TTC549 (cell line): ENCODE measurements around the gene DLG2.

Source experiments
- FAIRE-seq: peaks from 2 replicates; lab custom pipeline; 2012; peaks lifted over from hg19 to GRCh38; lab: Jason Lieb, UNC

The DLG2 gene

DNA sequence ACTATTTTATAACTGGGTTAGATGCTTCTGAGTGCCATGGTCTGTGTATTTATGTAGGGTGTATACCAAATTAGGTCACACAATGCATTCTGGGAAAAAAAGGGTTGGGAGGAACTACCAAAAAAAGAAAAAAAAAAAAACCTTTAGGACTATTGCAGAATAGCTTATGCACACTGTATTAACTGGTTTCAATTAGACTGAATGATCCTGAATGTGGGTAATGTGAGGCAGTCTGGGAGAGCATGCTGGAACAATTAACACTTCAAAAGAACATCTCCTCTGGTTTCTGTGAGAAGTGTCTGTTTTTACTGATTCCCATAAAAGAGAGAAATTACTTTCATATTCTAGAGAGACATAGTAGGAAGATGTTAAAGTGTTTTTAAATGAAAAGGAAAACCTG, 521.3 kb downstream of the DLG2 start:
- no peak for FAIRE-seq

DNA sequence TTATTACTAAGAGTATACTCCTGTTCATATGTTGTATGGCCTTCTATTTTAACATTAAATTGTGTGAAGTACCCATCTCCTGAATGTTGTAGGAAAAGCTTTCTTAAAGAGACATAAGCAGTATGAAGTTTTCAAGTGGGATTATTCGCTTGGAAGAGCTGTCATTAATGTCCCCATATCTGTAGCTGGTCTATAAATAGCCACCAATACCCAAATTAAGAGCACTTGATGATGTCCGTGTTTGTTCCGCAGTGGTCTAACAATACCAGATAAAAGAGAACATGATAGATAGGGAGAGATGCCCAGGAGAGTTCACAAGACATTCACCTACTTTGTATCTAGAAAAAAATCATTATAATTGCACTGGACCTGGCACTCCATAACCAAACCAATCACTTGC, 527.6 kb downstream of the DLG2 start:
- no peak for FAIRE-seq

DNA sequence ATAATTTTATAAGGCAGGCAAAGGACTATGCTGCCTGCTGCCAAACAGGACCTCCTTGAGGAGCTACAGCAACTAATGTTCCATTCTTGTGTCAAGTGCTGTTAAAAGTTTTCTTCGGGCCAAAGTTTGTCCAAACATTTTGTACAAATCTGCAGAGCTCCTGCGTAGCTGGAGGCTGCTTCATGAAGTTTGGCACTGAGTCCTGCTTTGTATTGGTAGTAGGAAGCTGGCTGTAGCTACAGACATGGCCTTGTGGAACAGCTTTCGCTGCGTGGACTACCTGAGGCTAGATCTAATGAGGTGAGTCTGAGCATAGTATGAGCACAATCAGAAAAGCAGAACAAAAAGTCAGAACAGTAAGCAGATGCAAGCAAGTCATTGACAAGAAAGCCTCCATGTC, 528.1 kb downstream of the DLG2 start:
- FAIRE-seq = no peak

DNA sequence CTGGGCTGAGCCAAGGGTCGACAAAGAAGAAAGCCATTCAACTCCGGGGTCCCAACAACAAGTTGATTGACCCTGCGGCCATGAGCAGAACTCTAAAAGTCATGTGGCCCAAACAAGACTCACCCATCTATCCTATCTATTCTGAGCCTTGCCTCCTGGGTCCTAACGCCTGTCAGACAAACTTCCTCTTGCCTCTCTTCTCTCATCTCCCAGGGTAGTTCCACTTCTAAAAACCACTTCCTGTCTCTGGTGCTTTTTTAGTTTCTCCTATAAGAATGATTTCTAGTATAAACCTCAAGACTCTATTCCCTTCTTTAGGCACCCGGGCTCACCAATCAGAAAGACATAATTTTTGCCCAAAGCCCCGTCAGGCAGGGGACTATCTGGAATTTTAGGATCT, 530.2 kb downstream of the DLG2 start:
- no peak for FAIRE-seq

DNA sequence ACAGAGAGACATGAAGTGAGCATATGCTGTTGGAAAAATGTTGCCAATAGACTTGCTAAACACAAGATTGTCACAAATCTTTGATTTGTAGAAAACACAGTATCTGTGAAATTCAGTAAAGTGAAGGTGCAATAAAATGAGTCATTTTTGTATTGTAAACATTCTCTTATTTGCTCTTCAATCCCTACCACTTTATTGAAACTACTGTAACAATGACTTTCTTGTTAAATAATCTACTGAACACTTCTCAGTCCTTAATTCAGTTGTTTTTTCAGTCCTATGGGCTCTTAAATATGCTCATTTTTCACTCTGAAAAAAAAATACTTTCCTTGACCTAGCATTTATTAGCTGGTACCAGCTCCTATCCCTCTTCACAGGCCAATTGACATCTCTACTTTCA, 531.9 kb downstream of the DLG2 start:
- FAIRE-seq = no peak

DNA sequence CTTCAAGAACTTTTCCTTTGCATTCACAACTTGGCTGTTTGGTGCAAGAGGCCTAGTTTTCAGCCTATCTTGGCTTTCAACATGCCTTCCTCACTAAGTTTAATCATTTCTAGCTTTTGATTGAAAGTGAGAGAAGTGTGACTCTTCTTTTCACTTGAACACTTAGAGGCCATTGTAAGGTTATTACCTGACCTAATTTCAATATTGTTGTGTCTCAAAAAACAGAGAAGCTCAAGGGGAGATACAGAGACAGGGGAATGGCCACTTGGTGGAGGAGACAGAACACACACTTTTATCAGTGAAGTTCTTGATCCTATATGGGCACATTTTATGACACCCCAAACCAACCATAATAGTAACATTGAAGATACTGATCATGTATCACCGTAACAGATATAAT, 532.3 kb downstream of the DLG2 start:
- no peak for FAIRE-seq

DNA sequence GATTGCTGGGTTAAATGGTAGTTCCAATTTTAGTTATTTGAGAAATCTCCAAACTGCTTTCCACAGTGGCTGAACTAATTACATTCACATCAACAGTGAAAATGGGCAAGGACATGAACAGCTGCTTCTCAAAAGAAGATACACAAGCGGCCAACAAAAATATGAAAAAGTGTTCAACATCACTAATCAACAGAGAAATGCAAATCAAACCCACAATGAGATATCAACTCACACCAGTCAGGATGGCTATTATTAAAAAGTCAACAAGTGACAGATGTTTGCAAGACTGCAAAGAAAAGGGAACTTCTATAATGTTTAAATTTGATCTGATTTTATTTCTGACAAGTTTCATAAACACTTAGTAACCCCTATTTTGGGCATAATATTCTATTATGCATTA, 537.5 kb downstream of the DLG2 start:
- no peak for FAIRE-seq

DNA sequence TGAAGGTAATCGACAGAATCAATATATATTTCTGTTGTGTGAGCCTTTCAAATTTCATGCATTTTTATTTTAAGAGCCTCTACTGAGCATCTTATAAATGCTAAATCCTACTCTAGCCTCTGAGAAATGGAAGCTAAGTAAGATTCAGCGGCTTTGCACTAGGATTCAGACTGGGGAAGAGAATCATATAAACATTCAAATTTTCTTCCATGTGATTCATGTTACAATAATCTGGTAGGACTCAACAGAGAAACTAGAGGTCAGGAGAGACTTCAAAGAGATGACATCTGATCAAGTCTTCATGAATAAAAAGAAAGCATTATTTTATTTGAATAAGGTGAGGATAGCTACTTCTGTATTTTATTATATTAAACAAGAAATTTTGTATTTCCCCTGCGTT, 538.9 kb downstream of the DLG2 start:
- FAIRE-seq = no peak

DNA sequence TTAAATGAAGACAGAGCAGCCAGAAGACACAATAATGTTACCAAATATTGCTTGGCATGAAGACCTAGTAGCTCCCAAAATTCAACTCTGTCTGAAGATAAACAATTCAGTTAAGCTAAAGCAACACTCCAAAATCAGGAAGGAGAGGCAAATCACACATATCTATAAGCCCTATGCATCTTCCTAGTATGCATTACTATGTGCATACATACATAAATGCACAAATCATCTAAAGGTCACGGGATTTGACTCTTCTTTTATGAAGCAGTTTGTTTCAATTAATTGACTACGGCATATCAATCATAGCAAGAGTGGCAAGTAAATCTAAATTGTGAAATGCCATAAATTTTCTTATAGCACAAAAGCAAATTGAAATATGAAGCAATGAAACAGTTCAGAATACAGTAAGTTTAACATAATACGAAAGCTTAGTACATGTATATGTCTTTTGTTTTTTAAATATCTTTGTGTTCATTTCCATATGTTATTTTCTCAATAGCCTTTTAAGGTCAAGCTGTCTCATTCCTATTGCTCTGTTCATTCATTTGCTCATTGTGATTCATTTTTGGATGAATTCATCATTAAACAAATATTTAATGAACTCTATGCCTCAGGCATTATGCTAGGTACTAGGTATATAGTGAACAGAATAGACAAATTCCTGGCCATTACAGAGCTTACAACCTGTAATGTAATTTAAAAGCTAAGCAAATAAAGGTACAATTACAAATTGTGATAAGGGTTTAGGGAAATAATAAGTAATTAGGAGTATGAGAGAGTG, 540.5 kb downstream of the DLG2 start:
- FAIRE-seq = no peak

DNA sequence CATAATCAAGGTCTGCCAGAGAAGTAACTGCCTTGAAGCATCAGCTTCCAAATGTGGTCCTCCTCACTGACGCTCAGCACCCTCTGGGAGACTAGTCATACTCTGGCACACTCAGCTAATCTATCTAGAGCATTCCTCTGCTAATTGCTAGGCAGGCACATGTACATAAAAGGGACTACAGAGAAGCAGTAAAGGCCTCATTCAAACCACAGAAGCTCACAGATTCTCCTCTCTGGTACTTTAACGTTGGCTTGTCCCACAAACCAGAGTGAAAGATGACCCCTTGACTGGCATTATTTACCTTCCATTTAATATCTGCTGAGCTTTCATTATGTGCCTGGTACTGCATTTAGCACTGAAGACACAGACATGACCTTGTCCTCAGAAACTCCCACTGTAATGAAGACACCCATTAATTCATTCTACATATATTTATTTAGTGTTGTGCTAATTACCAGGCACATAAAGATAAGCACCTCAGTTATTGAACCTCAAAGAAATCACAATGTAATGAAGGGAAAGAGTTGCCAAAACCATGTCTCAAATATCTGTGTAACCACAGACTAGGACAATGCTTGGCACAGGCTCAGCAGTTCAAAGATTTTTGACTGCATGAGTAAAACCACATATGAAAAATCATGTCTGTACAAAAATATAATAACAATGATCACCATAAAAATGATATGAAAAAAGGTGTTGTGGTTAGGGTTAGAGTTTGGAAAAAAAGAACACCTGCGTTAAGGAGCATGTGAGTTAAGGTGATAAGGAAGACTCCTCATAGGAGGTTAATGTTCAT, 550.4 kb downstream of the DLG2 start:
- FAIRE-seq = no peak

DNA sequence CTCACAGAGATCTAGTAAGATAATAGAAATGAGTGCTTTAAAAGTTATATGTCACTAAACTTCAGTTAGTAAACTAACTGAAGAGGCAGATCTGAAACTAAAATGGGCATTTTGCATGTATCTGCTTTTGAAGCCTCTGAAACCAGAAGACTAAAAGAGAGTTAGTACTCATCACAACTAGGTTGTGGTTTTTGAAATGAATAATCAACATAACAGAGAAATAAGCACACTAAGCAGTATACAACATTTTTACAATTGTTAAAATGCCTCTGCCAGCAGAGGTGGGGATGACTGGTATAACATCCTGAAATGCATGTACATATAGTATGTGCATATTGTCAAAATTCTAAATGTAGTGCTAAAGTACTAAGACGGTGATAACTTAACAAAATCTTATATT, 564.5 kb downstream of the DLG2 start:
- no peak for FAIRE-seq

DNA sequence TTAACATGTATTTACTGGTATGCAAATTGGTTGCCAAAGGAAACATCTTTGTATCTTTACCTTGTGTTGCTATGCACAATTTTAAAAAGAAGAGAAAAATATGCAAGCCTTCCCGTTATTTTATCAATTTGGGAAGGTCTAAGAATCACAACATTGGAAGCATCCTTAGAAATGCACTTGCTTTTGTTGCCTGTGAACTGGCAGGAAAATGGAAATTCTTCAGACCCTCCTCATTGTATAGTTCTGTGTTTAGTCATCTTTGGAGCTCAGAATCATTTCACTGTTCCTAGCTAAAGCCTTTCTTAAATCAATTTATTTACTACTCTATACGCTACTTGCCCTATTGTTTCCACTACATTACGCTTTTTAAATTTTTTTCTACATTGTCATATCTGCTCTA, 574.5 kb downstream of the DLG2 start:
- no peak for FAIRE-seq

DNA sequence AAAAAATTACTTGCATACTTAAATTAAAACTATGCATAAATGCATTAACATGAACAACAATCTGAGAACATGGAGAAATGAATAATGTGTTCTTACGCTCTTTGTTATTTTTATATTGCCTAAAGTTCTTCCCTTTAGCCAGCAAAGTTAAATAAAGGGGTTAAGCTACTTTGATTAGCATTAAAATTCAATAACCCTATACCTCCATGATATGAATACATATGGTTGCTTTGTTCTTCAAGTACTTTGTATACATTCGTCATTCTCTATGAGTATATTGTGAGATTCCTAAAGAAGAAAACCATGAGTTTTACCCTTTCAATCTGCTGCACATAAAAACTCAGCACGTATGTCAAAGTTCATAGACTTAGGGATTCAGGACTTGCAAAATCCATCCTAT, 578.3 kb downstream of the DLG2 start:
- no peak for FAIRE-seq

DNA sequence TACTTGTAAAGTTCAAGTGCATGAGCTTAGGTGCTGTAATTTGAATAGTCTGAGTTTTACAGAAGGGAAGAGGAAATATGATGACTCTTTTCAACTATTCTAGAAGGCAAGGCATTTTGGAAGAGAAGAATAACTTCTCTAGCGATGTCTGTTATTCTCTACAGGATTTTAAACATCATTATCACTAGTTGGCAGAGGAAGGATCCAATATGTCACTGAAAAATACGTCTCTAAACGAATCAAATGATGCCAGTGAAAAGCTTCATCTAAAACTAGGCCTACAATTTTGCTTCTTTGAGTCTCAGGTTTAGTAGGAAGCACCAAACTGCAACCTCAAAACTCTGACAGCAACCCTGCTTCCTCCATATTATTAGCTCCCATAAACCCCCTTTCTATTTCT, 581.4 kb downstream of the DLG2 start:
- FAIRE-seq = no peak

DNA sequence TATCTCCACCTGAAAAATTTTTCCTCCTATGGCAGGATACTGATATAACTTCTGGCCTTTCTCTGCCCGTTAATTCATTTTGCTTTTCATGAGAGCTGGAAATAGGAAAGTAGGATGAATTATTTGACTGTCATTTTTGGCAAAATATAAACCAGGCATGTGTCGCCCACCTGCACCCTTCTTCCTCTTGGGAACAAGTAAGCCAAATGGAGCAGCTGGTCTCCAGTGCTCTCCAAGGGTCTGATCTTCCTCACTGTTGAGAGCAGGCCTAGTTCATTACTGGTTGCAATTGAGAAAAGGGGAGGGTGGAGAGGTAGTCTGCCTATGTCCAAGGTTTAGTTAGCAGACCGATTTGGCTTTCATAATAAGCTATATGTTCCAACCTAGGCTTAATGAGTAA, 582.2 kb downstream of the DLG2 start:
- FAIRE-seq = no peak

DNA sequence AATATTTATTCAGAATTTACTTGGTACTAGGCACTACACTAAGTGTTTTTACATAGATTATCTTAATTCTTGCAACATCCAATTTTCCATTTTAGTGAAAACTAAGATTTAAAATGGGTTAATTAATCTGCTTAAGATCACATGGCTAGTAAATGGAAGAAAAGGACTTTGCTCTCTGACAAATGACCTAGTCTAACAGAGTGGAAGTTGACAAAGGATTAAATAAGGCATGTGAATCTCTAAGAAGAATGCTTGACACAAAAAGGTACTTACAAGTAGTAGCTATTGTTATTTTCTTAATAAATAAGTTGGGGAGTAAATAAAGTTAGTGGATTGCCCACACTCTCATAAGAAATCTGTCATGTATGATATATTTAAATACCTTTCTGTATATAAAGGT, 584.8 kb downstream of the DLG2 start:
- no peak for FAIRE-seq

DNA sequence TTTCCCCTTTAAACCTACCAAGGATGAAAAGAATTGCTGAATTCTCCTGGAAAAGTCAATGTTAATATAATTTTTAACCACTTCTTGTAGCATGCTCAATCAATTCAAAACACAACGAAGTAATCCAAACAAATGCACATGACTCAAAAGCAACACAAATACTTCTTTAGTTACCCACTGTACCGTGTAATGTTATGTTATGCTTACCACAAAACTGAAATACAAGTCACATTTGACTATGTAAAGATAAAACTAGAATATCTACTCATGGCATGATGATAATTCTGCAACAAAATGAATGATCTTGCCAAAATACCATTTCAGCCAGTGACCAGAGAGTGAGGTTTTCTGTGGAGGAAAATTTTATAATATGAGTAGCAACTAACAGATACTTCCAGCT, 587.0 kb downstream of the DLG2 start:
- FAIRE-seq = no peak

DNA sequence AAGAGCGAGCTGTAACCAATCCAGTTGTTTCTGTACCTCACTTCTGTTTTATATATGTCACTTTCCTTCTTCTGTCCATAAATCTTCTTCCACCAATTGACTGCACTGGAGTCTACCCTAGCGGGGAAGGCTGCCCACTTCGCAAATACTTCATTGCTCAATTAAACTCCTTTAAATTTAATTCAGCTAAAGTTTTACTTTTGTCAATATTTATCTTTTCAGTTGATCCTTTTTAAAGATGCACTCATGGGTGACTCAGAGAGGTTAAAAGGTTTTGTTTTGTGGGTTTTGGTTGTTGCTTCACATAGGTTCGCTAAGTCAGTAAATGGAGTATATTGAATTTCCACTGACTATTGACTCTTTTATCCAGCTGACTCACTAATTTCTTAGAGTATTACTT, 597.2 kb downstream of the DLG2 start:
- FAIRE-seq = no peak

DNA sequence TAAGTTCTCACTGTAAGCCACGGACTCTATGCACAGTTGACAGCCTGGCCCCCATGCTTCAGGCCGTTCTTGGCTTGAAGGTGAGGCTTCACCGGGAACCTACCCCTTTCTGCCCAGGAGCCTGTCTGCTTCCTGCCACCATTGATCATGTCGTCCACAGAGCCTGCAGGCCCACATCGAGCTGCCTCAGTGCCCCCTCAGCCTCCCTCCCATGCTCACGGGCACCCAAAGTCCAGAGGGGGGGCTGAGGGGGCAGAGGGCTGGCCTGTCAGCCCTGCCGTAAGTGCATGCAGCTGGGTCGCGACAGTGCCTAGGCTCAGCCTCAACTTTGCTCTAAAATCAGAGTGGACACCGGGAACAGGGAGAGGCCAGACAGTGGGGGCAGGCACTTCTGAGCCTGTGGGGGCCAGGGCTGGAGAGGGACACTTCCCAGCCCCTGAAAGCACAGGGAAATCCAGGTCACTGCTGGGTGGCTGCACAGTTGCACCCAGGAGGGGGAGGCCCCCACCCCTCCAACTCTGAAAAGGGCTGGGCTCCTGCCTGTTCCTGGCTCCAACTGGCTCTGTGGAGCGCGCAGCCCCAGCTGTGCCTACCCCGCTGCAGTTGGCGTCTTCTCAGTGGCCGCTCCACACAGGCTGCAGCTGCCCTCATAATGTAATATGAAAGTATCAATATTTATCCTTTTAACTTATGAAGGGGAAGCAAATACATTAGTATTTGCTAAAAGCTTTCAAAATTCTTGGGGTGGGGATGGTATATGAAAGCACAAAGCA, 598.6 kb downstream of the DLG2 start:
- no peak for FAIRE-seq

DNA sequence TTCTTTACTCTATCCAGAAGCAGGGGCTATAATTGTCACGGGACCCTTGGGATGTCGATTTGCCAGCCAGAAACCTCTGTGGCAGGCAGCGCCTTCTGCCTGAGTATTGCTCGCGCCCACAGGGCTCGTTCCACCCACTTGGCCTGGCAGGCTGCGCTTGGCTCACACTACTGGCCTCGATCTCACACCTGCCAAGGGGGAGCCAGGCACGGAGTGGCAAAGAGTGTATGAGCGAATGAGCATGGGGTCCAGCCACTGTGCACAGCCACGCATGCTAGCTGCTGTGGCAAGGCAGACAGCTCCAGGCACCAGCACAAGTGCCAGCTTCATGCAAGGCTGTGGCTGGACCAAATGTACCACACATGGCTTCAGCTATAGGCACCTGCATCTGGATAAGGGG, 599.8 kb downstream of the DLG2 start:
- FAIRE-seq = no peak

DNA sequence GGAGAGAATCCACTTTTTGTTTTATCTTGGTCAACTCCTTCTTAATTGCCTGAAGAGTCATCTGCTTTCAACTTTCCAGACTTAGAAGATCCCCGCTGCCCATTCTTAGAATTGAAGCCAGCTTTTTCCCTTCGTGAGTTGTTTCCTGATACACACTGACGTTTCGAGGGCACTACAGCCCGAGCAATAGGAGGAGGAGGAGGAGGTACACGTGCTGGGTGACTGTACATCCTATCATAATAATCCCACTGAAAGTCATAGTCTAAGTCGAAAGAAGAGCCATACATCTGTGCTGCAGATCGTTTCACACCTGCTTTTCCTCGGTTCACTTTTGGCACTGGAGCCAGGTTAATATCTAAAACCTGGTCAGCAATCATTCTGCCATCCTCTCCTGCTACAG, 606.1 kb downstream of the DLG2 start:
- no peak for FAIRE-seq

DNA sequence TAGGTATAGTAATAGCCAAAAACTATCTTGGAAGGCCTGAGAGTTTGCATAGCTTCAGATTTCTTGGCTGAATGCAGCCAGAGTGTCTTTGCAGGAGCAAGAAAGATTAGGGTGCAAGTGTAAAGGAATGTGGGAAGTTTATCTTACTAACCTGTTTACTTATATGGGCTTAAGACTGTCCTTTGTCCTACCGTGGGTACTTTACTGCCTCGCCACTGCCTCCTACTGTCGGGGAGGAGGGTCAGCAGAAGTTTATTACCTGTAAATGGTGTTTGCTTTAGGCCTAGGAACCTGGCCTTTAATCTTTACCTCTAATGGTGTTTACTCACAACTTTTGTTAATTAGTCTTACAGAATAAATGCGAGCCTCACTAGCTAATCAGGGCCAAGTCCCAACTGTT, 633.8 kb downstream of the DLG2 start:
- no peak for FAIRE-seq

DNA sequence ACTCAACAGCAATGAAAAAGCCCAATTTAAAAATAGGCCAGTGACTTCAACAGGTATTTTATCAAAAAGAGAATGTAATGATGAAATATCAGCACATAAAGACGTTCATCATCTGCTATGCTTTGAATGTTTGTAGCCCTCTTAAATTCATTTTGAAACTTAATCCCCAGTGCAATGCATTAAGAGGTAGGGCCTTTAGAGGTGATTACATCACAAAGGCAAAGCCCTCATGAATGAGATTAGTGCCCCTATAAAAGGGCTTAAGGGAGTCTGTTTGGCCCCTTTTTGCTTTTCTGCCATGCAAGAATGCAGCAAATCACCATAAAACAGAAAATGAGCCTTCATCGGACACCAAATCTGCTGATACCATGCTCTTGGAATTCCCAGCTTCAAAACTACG, 637.0 kb downstream of the DLG2 start:
- no peak for FAIRE-seq
